RWPE1 (cell line): Measurements from ENCODE around the gene MYL7.

Source experiments
- CTCF ChIA-PET: fragments of 350-600 bp; sonication (Branson Sonifier 250); formaldehyde crosslinking; extraction: SDS; loops from one replicate; lab custom pipeline; 2021; lab: Yijun Ruan, JAX
- POLR2A ChIA-PET: fragments of 400-600 bp; formaldehyde crosslinking; extraction: SDS; loops from one replicate; lab custom pipeline; 2020; ENCODE audit warnings: antibody characterized with exemption; ENCODE audit not compliant: low non-redundant PET; lab: Yijun Ruan, JAX
- DNase-seq: peaks from one replicate; pipeline ENCODE4 v3.0.0; 2012; ENCODE audit warnings: low spot score
- H3K27ac ChIP-seq: fragments of 450-650 bp; 2 replicates; pipeline ENCODE4 v1.5.1; 2017
- CTCF ChIP-seq: fragments of 450-650 bp; conservative IDR thresholded peaks from 2 replicates; pipeline ENCODE4 v1.5.1; 2017; ENCODE audit warnings: low read depth, mild to moderate bottlenecking

MYL7 gene

GRCh38 chr7:44147026-44147991 lies 6.2 kb upstream of the MYL7 start:
- H3K27ac ChIP-seq = no peak overlapping the region
- ChIA-PET CTCF (interaction anchor here (0.6 to 1.5 kb wide), 2 partner anchors 93 to 363 kb away, joined by 3 to 4 read pairs; no protein-coding TSS in a partner anchor), POLR2A (no interaction called here)
- TF ChIP-seq CTCF = no peak
- DNase-seq = no peak

GRCh38 chr7:44145969-44146911 lies 5.1 kb upstream of the MYL7 start:
- ChIA-PET CTCF (interaction anchor here (0.6 kb wide), 1 partner anchor 364 kb away, joined by 3 read pairs; no protein-coding TSS in a partner anchor), POLR2A (no interaction called here)
- no peak overlapping the region for H3K27ac ChIP-seq
- no peak for TF ChIP-seq CTCF
- peak; percentile 87 for DNase-seq

- ChIA-PET CTCF (interaction anchor here (0.7 kb wide), 1 partner anchor 12 kb away, joined by 4 read pairs; no protein-coding TSS in a partner anchor), POLR2A (no interaction called here)
- DNase-seq = no peak
- H3K27ac ChIP-seq = no peak overlapping the region
- TF ChIP-seq CTCF = no peak
These were observed 4.4 kb upstream of the MYL7 start for GRCh38 chr7:44145479-44145968.

GRCh38 chr7:44144968-44145478 lies 3.9 kb upstream of the MYL7 start:
- DNase-seq = no peak
- no peak for TF ChIP-seq CTCF
- no peak overlapping the region for H3K27ac ChIP-seq
- ChIA-PET POLR2A (no interaction called here), CTCF (interaction anchor here (0.7 kb wide), 1 partner anchor 12 kb away, joined by 4 read pairs; no protein-coding TSS in a partner anchor)

GRCh38 chr7:44144426-44144967 lies 3.4 kb upstream of the MYL7 start:
- DNase-seq = no peak

More at GRCh38 chr7:44144426-44144967, 3.4 kb upstream of the MYL7 start:
- H3K27ac ChIP-seq = no peak overlapping the region
- TF ChIP-seq CTCF = no peak
- ChIA-PET POLR2A (no interaction called here), CTCF (no interaction called here)
